Vagina (tissue), 2 donors: ENCODE measurements around the gene ADCY5. TPM values are rescaled to one million over a fixed set of nuclear protein-coding genes. Genes with fewer than 3 reads are reported as not detected.

Experiments
- DNase-seq, 2 donors: peaks; one replicate each; pipeline ENCODE4 v3.0.0-alpha.2; 2017; ENCODE audit errors: extremely low spot score in 2 of 2
- H3K27ac ChIP-seq: fragments of 200-600 bp; sonication (generic); one replicate; pipeline ENCODE4 v1.5.1; 2019
- H3K27me3 ChIP-seq: fragments of 200-600 bp; sonication (generic); one replicate; pipeline ENCODE4 v1.5.1; 2019
- H3K36me3 ChIP-seq, 2 donors: fragments of 200-600 bp; sonication (generic); one replicate each; pipeline ENCODE4 v1.5.1; 2017 to 2019
- H3K4me1 ChIP-seq: fragments of 200-600 bp; sonication (generic); one replicate; pipeline ENCODE4 v1.5.1; 2019
- H3K4me3 ChIP-seq, 2 donors: fragments of 200-600 bp; sonication (generic); 1 replicate in 1 of 2; 2 replicates in 1 of 2; pipeline ENCODE4 v1.5.1; 2016 to 2019
- H3K9me3 ChIP-seq: fragments of 200-600 bp; sonication (generic); one replicate; pipeline ENCODE4 v1.5.1; 2019
- CTCF ChIP-seq, 3 experiments: fragments of 450-650 bp in 2 of 3; fragments of 200-600 bp in 1 of 3; sonication (generic) in 1 of 3; IDR thresholded peaks; one replicate each; pipeline ENCODE4 v1.5.1; 2017 to 2019; ENCODE audit warnings: antibody characterized with exemption in 3 of 3, mild to moderate bottlenecking in 2 of 3, moderate library complexity in 2 of 3
- POLR2A ChIP-seq, 2 donors: fragments of 450-650 bp; IDR thresholded peaks; one replicate each; pipeline ENCODE4 v1.6.1; 2017; ENCODE audit warnings: antibody characterized with exemption in 2 of 2, mild to moderate bottlenecking in 2 of 2, moderate library complexity in 2 of 2
- POLR2AphosphoS5 ChIP-seq, 2 donors: sonication (generic); formaldehyde crosslinking; IDR thresholded peaks; one replicate each; pipeline ENCODE4 v1.9.0; 2017; ENCODE audit warnings: antibody characterized with exemption in 2 of 2, mild to moderate bottlenecking in 2 of 2, low read depth in 1 of 2; ENCODE audit not compliant: insufficient read depth in 1 of 2
- intact Hi-C: fragments of 100-400 bp; cut with DNase I; formaldehyde crosslinking; loops from one replicate; pipeline ENCODE4 v1.15.1; 2023
- total RNA-seq: library from RNA; depleted of rRNA; stranded (reverse); fragments of >200 nt; gene quantifications from one replicate; pipeline ENCODE4 v1.2.3, GENCODE V29; 2016

Gene ADCY5
- total RNA-seq, 1 donor from 2014 or later, result 16.7 TPM

GRCh38 chr3:123290962-123291361, 157.9 kb downstream of the ADCY5 start:
- intact Hi-C loops, result no loop called here
- Histone ChIP-seq H3K36me3 (no peaks in the 10 kb centered on the region), H3K4me1 (no peaks in the 10 kb centered on the region), H3K27ac (no peak overlapping the region), H3K27me3 (no peaks in the 10 kb centered on the region), H3K4me3 (no peak overlapping the region), H3K9me3 (no peaks in the 10 kb centered on the region)
- DNase-seq, result peak; percentile 43 to 62
- TF ChIP-seq POLR2A (IDR thresholded peaks at IDR 0.05) (no peak), POLR2AphosphoS5 (IDR thresholded peaks at IDR 0.05; ENCODE audit: insufficient read depth in 1 of 2, low read depth in 1 of 2) (no peak), CTCF (IDR thresholded peaks at IDR 0.05) (no peak)

- peak; percentile 64 to 78 for DNase-seq
- TF ChIP-seq POLR2A (IDR thresholded peaks at IDR 0.05), result no peak
- Histone ChIP-seq H3K36me3 (no peaks in the 10 kb centered on the region), H3K27me3 (no peaks in the 10 kb centered on the region), H3K4me3 (no peak overlapping the region), H3K27ac (no peak overlapping the region), H3K4me1 (no peaks in the 10 kb centered on the region), H3K9me3 (no peaks in the 10 kb centered on the region)
- intact Hi-C loops, result no loop called here
Measured at GRCh38 chr3:123290107-123290930, 158.6 kb downstream of the ADCY5 start.

GRCh38 chr3:123289391-123290106, 159.3 kb downstream of the ADCY5 start:
- Histone ChIP-seq H3K4me1 (no peaks in the 10 kb centered on the region), H3K36me3 (no peaks in the 10 kb centered on the region), H3K9me3 (no peaks in the 10 kb centered on the region), H3K27ac (no peak overlapping the region), H3K4me3 (no peak overlapping the region), H3K27me3 (no peaks in the 10 kb centered on the region)
- TF ChIP-seq POLR2AphosphoS5 (IDR thresholded peaks at IDR 0.05; ENCODE audit: insufficient read depth in 1 of 2, low read depth in 1 of 2), result no peak
- TF ChIP-seq CTCF (IDR thresholded peaks at IDR 0.05), result no peak
- TF ChIP-seq POLR2A (IDR thresholded peaks at IDR 0.05), result no peak
- peak; percentile 52 to 64 for DNase-seq
- intact Hi-C loops, result no loop called here

GRCh38 chr3:123287962-123288302, 161.0 kb downstream of the ADCY5 start:
- H3K27me3 ChIP-seq, result no peaks in the 10 kb centered on the region
- H3K4me1 ChIP-seq, result no peaks in the 10 kb centered on the region
- H3K36me3 ChIP-seq, result no peaks in the 10 kb centered on the region
- intact Hi-C loops, result no loop called here
- no peak overlapping the region for H3K27ac ChIP-seq
- peak in 1 of 2 donors; percentile 84 for DNase-seq
- H3K4me3 ChIP-seq, result no peak overlapping the region
- no peaks in the 10 kb centered on the region for H3K9me3 ChIP-seq
- no peak for TF ChIP-seq POLR2AphosphoS5 (IDR thresholded peaks at IDR 0.05; ENCODE audit: insufficient read depth in 1 of 2, low read depth in 1 of 2)

- no peaks in the 10 kb centered on the region for H3K27me3 ChIP-seq
- H3K4me1 ChIP-seq, result no peaks in the 10 kb centered on the region
- TF ChIP-seq POLR2AphosphoS5 (IDR thresholded peaks at IDR 0.05; ENCODE audit: insufficient read depth in 1 of 2, low read depth in 1 of 2) (no peak), CTCF (IDR thresholded peaks at IDR 0.05) (no peak), POLR2A (IDR thresholded peaks at IDR 0.05) (no peak)
- H3K9me3 ChIP-seq, result no peaks in the 10 kb centered on the region
- H3K36me3 ChIP-seq, result no peaks in the 10 kb centered on the region
- intact Hi-C loops, result no loop called here
- peak; percentile 77 to 88 for DNase-seq
- no peak overlapping the region for H3K4me3 ChIP-seq
- H3K27ac ChIP-seq, result no peak overlapping the region
Measured at GRCh38 chr3:123287051-123287961, 161.6 kb downstream of the ADCY5 start.
